ENCODE results near the gene MED14.

Gene MED14

DNA sequence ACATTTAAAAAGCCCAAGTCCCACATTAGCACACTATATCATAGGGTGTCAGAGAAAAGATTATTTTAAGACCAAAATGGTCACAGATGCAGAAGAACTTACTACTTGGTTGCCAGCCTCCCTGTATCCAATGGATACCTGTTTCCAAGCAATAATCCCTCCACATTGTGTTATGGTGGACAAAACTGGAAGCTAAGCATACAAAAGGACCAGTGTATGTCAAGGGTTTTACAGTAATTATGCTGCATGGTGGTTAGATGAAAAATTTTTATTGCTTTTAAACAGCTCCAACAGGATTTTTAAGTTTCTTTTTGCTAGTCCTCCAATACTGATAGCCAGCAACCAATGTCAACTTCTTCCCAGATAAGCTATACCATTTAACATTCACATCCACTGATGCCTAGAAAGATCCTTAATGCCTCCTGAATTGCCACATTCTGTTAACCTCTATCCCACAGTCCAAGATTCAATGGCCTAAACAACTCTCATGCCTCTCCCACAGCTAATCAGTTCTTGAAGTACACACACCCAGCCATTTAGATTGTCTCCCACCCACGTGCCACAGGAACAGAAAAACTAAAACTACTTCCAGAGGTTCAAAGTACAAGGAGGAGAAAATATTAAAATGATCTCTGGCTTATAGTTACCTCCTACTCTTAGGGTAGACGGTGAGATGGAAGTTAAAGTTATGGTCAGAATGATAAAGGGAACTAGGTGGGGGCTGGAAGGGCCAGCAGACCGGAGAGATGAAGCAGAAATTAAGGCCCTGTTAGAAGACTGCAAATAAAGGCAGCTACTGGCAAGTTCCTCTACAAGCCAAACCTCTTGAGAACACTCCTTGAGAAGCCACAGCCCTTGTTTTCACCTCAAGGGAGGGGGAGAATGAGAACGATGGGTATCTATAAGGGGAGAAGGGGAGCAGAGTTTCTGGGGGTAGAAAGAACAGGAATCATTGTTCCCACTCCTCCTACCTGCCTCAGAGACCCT lies 5.5 kb downstream of the MED14 start:
- Histone ChIP-seq H3K4me1 (ENCODE audit: control insufficient read depth, insufficient read depth, low read length) (no peaks in the 10 kb centered on the region), H3K27me3 (ENCODE audit: control insufficient read depth, insufficient read depth, low read length, poor library complexity, severe bottlenecking) (no peaks in the 10 kb centered on the region), H3K36me3 (ENCODE audit: control insufficient read depth, insufficient read depth, low read length) (no peaks in the 10 kb centered on the region), H3K4me3 (ENCODE audit: insufficient read depth, low read depth, low read length) (no peak overlapping the region), H3K27ac (ENCODE audit: insufficient read depth, low read depth, low read length, poor library complexity, severe bottlenecking) (no peak overlapping the region), H3K9me3 (ENCODE audit: control insufficient read depth, low read length) (no peaks in the 10 kb centered on the region)
- WGBS, 2 experiments, result 65 to 73% methylated on average over 2 to 4 of the region's 4 CpGs

DNA sequence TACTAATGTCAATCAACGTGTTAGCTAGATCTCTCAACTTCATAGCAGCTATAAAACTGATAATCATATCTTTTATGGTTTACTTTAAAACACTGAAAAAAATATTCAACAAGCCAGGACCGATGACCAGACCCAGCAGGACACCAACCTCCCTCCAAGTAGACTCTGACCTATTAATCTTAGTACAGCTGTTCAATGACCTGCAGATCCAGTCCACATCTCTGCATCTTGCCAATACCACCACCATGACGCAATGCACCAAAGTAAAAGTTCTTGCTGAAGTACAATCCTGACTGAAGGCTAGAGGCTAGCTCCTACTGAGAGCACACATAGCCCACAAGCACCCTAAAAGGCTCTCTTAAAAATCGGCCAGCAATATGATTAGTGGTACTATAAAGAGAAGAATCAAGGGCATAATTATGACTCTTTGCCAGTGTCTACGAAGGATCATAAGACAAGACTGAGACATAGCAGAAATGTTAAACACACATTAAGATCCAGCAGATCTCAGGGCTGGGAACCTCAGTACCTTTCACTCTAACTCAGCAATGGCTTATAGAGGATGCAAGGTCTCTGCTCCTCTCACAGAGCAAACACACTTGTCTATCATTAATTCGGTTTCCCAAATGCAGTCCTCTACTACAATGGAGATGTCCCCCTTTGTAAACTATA lies 7.6 kb downstream of the MED14 start:
- Histone ChIP-seq H3K36me3 (ENCODE audit: control insufficient read depth, insufficient read depth, low read length) (no peaks in the 10 kb centered on the region), H3K27ac (ENCODE audit: insufficient read depth, low read depth, low read length, poor library complexity, severe bottlenecking) (no peak overlapping the region)
- WGBS, 2 experiments, result 88 to 97% methylated on average over 5 to 6 of the region's 6 CpGs

DNA sequence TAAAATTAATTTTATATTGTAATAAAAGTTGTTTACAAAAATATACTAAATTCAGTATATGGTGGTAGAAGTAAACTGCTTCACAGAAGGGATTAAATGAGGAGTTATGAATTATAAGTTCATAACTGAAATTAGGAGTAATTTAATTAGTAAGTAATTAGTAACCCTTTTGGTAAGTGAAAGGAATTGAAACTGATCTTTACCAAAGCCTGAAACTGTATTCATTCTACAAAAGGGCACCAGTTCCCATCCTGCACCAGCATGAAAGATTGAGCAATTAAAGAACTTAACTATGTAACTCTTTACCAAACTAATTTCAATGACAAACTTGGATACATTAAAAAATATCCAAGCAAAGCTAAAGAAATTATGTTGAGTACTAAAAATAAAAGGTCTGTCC lies 8.2 kb downstream of the MED14 start:
- Histone ChIP-seq H3K27me3 (ENCODE audit: control insufficient read depth, insufficient read depth, low read length, poor library complexity, severe bottlenecking) (no peaks in the 10 kb centered on the region), H3K4me3 (ENCODE audit: insufficient read depth, low read depth, low read length) (no peak overlapping the region), H3K36me3 (ENCODE audit: control insufficient read depth, insufficient read depth, low read length) (no peaks in the 10 kb centered on the region), H3K4me1 (ENCODE audit: control insufficient read depth, insufficient read depth, low read length) (no peaks in the 10 kb centered on the region), H3K9me3 (ENCODE audit: control insufficient read depth, low read length) (no peaks in the 10 kb centered on the region), H3K27ac (ENCODE audit: insufficient read depth, low read depth, low read length, poor library complexity, severe bottlenecking) (no peak overlapping the region)

More for the DNA sequence above, 7.6 kb downstream of the MED14 start:
- H3K4me3 ChIP-seq (ENCODE audit: insufficient read depth, low read depth, low read length), result no peak overlapping the region
- H3K27me3 ChIP-seq (ENCODE audit: control insufficient read depth, insufficient read depth, low read length, poor library complexity, severe bottlenecking), result no peaks in the 10 kb centered on the region
- no peaks in the 10 kb centered on the region for H3K9me3 ChIP-seq (ENCODE audit: control insufficient read depth, low read length)
- H3K4me1 ChIP-seq (ENCODE audit: control insufficient read depth, insufficient read depth, low read length), result no peaks in the 10 kb centered on the region

DNA sequence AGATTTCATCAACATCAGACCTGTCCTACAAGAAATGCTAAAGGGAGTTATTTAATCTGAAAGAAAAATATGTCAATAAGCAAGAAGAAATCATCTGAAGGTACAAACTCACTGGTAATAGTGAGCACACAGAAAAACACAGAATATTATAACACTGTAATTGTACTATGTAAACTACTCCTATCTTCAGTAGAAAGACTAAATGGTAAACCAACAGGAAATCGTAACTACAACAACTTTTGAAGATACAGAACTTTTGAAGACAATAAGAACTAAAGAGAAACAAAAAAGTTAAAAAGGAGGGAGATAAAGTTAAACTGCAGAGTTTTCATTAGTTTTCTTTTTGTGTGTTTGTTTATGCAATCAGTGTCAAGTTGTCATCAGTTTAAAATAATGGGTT lies 12.4 kb downstream of the MED14 start:
- no peaks in the 10 kb centered on the region for H3K27me3 ChIP-seq (ENCODE audit: control insufficient read depth, insufficient read depth, low read length, poor library complexity, severe bottlenecking)
- WGBS, 2 experiments, result 100% methylated on average over 1 of the region's 1 CpG; no CpG with 5 or more reads in 1 of the 2 experiments
- H3K4me3 ChIP-seq (ENCODE audit: insufficient read depth, low read depth, low read length), result no peak overlapping the region
- H3K9me3 ChIP-seq (ENCODE audit: control insufficient read depth, low read length), result no peaks in the 10 kb centered on the region
- H3K4me1 ChIP-seq (ENCODE audit: control insufficient read depth, insufficient read depth, low read length), result no peaks in the 10 kb centered on the region
- H3K27ac ChIP-seq (ENCODE audit: insufficient read depth, low read depth, low read length, poor library complexity, severe bottlenecking), result no peak overlapping the region
- no peaks in the 10 kb centered on the region for H3K36me3 ChIP-seq (ENCODE audit: control insufficient read depth, insufficient read depth, low read length)

DNA sequence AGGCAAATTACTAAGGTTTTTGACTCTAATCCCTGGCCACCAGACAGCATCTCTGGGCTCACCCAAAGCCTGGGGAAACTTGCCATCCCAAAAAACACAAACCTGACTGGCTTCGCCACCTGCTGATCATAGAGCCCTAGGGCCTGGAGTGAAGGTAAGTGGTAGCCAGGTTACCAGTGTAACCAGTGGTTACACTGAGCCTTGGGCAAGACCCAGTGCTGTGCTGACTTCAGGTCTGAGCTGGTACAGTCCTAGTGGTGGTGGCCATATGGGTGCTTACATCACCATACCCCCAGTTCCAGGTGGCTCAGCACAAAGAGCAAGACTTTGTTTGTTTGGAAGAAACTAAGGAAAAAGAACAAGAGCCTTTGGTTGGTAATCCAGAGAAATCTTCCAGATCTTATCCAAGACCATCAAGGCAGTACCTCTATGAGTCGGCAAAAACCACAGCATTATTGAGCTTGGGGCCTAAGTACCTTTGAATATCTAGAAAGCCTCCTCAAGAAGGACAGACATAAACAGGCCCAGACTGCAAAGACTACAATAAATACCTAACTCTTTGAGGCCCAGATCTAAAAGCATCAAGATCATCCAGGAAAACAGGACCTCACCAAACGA lies 13.7 kb downstream of the MED14 start:
- Histone ChIP-seq H3K27me3 (ENCODE audit: control insufficient read depth, insufficient read depth, low read length, poor library complexity, severe bottlenecking) (no peaks in the 10 kb centered on the region), H3K9me3 (ENCODE audit: control insufficient read depth, low read length) (no peaks in the 10 kb centered on the region), H3K4me1 (ENCODE audit: control insufficient read depth, insufficient read depth, low read length) (no peaks in the 10 kb centered on the region), H3K36me3 (ENCODE audit: control insufficient read depth, insufficient read depth, low read length) (no peaks in the 10 kb centered on the region), H3K4me3 (ENCODE audit: insufficient read depth, low read depth, low read length) (no peak overlapping the region), H3K27ac (ENCODE audit: insufficient read depth, low read depth, low read length, poor library complexity, severe bottlenecking) (no peak overlapping the region)
- WGBS, 2 experiments, result 90 to 98% methylated on average over 3 of the region's 3 CpGs

DNA sequence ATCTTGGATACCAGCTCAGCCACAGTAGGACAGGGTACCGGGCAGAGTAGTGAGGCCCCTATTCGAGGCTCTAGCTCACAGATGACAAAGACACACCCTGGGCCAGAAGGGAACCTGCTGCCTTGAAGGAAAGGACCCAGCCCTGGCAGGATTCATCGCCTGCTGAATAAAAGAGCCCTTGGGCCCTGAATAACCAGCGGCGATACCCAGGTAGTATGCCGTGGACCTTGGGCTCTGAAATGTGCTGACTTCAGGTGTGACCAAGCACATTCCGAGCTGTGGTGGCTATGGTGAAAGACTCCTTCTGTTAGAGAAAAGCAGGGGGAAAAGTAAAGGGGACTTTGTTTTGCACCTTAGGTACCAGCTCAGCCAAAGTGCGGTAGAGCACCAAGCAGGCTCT lies 14.6 kb downstream of the MED14 start:
- no peaks in the 10 kb centered on the region for H3K36me3 ChIP-seq (ENCODE audit: control insufficient read depth, insufficient read depth, low read length)
- no peak overlapping the region for H3K27ac ChIP-seq (ENCODE audit: insufficient read depth, low read depth, low read length, poor library complexity, severe bottlenecking)
- no peak overlapping the region for H3K4me3 ChIP-seq (ENCODE audit: insufficient read depth, low read depth, low read length)
- H3K27me3 ChIP-seq (ENCODE audit: control insufficient read depth, insufficient read depth, low read length, poor library complexity, severe bottlenecking), result no peaks in the 10 kb centered on the region
- no peaks in the 10 kb centered on the region for H3K9me3 ChIP-seq (ENCODE audit: control insufficient read depth, low read length)
- no peaks in the 10 kb centered on the region for H3K4me1 ChIP-seq (ENCODE audit: control insufficient read depth, insufficient read depth, low read length)
- WGBS, 2 experiments, result 95 to 96% methylated on average over 8 of the region's 8 CpGs

DNA sequence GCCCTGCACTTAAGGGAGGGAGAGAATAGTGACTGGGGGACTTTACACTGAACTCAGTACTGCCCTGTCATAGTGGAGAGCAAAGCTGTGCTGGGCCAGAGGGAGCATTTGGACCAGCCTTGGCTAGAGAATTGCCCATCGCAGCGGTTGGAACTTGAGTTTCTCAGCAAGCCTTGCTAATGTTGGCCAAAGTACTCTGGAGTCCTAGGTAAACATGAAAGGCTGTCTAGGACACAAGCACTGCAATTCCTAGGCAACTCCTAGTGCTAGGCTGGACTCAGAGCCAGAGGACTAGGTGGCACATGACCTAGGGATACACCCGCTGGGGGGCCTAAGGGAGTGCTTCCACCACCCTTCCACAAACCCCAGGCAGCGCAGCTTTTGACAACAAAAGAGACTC lies 15.0 kb downstream of the MED14 start:
- Histone ChIP-seq H3K4me3 (ENCODE audit: insufficient read depth, low read depth, low read length) (no peak overlapping the region), H3K27ac (ENCODE audit: insufficient read depth, low read depth, low read length, poor library complexity, severe bottlenecking) (no peak overlapping the region), H3K27me3 (ENCODE audit: control insufficient read depth, insufficient read depth, low read length, poor library complexity, severe bottlenecking) (no peaks in the 10 kb centered on the region), H3K36me3 (ENCODE audit: control insufficient read depth, insufficient read depth, low read length) (no peaks in the 10 kb centered on the region), H3K4me1 (ENCODE audit: control insufficient read depth, insufficient read depth, low read length) (no peaks in the 10 kb centered on the region), H3K9me3 (ENCODE audit: control insufficient read depth, low read length) (no peaks in the 10 kb centered on the region)
- WGBS, 2 experiments, result 95 to 100% methylated on average over 3 to 4 of the region's 4 CpGs

DNA sequence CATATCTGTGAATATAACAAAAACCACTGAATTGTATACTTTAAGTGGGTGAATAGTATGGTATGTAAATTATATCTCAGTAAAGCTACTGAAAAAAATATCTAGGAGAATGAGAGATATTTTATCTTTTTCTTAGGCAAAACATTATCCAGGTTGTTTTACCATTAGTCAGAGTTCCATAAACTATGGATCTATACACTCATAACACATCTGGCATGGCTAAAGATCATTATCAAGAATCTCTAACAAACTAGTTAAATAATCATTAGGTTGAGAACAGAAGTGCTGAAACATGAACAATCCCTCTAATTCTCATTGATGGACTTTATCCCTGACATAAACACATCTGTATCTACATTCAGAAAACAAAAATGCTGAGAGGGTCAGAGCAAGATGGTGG lies 15.6 kb downstream of the MED14 start:
- Histone ChIP-seq H3K9me3 (ENCODE audit: control insufficient read depth, low read length) (no peaks in the 10 kb centered on the region), H3K27me3 (ENCODE audit: control insufficient read depth, insufficient read depth, low read length, poor library complexity, severe bottlenecking) (no peaks in the 10 kb centered on the region), H3K27ac (ENCODE audit: insufficient read depth, low read depth, low read length, poor library complexity, severe bottlenecking) (no peak overlapping the region), H3K4me3 (ENCODE audit: insufficient read depth, low read depth, low read length) (no peak overlapping the region), H3K36me3 (ENCODE audit: control insufficient read depth, insufficient read depth, low read length) (no peaks in the 10 kb centered on the region), H3K4me1 (ENCODE audit: control insufficient read depth, insufficient read depth, low read length) (no peaks in the 10 kb centered on the region)

DNA sequence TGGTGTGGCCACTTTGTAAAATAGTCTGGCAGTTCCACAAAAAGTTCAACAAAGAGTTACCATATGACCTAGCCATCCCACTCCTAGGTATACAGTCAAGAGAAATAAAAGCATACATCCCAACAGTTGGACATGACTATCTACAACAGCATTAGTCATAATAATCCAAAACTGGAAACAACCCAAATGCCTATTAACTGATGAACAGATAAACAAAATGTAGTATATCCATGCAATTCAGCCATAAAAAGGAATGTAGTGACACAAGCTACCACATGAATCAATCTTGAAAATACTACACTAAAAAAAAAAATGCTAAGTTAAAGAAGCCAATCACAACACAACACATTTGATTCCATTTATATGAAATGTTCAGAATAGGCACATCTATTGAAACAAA lies 16.1 kb downstream of the MED14 start:
- no peaks in the 10 kb centered on the region for H3K36me3 ChIP-seq (ENCODE audit: control insufficient read depth, insufficient read depth, low read length)
- H3K9me3 ChIP-seq (ENCODE audit: control insufficient read depth, low read length), result no peaks in the 10 kb centered on the region
- H3K4me1 ChIP-seq (ENCODE audit: control insufficient read depth, insufficient read depth, low read length), result no peaks in the 10 kb centered on the region
- no peak overlapping the region for H3K27ac ChIP-seq (ENCODE audit: insufficient read depth, low read depth, low read length, poor library complexity, severe bottlenecking)
- H3K27me3 ChIP-seq (ENCODE audit: control insufficient read depth, insufficient read depth, low read length, poor library complexity, severe bottlenecking), result no peaks in the 10 kb centered on the region
- H3K4me3 ChIP-seq (ENCODE audit: insufficient read depth, low read depth, low read length), result no peak overlapping the region

DNA sequence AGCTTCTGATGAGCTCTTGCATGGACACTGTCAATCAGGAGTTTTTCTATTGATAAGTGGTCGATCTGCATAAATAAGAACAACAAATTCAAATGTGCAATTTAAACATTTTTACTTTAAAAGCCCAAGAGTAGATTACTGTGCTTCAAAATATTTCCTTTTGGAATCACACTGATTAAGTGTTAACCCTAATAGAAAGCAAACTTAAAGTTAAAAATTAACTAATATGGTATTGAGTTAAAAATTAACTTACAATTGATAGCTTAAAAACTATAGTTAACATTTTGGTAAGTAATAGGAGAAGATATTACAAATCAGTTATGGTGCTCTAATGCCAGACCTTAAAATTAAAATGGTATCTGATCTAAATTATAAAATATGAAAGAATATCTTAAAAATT lies 25.9 kb downstream of the MED14 start:
- H3K4me1 ChIP-seq (ENCODE audit: control insufficient read depth, insufficient read depth, low read length), result no peaks in the 10 kb centered on the region
- peaks cover 5% of the 10 kb centered on the region for H3K36me3 ChIP-seq (ENCODE audit: control insufficient read depth, insufficient read depth, low read length)
- no peaks in the 10 kb centered on the region for H3K9me3 ChIP-seq (ENCODE audit: control insufficient read depth, low read length)
- no peak overlapping the region for H3K27ac ChIP-seq (ENCODE audit: insufficient read depth, low read depth, low read length, poor library complexity, severe bottlenecking)
- no CpG with 5 or more reads among the region's 1 CpG for WGBS, 2 experiments
- H3K27me3 ChIP-seq (ENCODE audit: control insufficient read depth, insufficient read depth, low read length, poor library complexity, severe bottlenecking), result no peaks in the 10 kb centered on the region
- H3K4me3 ChIP-seq (ENCODE audit: insufficient read depth, low read depth, low read length), result no peak overlapping the region
